Neutrophil (primary cell): ENCODE measurements around the gene MPPED1.

Source experiments
- H3K27ac ChIP-seq: fragments of 200-600 bp; sonication (generic); 2 replicates; pipeline ENCODE4 v1.5.1; 2016; ENCODE audit warnings: mild to moderate bottlenecking, moderate library complexity
- H3K27me3 ChIP-seq: fragments of 200-600 bp; sonication (generic); 2 replicates; pipeline ENCODE4 v1.6.0; 2016; ENCODE audit warnings: mild to moderate bottlenecking
- H3K36me3 ChIP-seq: fragments of 200-600 bp; sonication (generic); 2 replicates; pipeline ENCODE4 v1.5.1; 2017
- H3K4me1 ChIP-seq, 2 experiments: fragments of 200-600 bp in 1 of 2; sonication (generic) in 1 of 2; 1 replicate in 1 of 2; 2 replicates in 1 of 2; pipeline versions ENCODE4 v1.5.1 to v1.6.1; 2013 to 2016; ENCODE audit warnings: low read depth in 1 of 2, low read length in 1 of 2, mild to moderate bottlenecking in 1 of 2, moderate library complexity in 1 of 2; ENCODE audit not compliant: control insufficient read depth in 1 of 2, insufficient read depth in 1 of 2
- H3K4me3 ChIP-seq, 2 experiments: fragments of 200-600 bp in 1 of 2; sonication (generic) in 1 of 2; 1 replicate in 1 of 2; 2 replicates in 1 of 2; pipeline ENCODE4 v1.5.1; 2013 to 2016; ENCODE audit warnings: low read depth in 1 of 2, low read length in 1 of 2, mild to moderate bottlenecking in 1 of 2, moderate library complexity in 1 of 2
- H3K9me3 ChIP-seq: fragments of 200-600 bp; sonication (generic); 2 replicates; pipeline ENCODE4 v1.5.1; 2016
- CTCF ChIP-seq: fragments of 200-600 bp; sonication (generic); IDR thresholded peaks from 2 replicates; pipeline ENCODE4 v1.5.1; 2016; ENCODE audit warnings: antibody characterized with exemption

The MPPED1 gene

GRCh38 chr22:43424666-43425630 lies 13.1 kb downstream of the MPPED1 start:
- no peak for TF ChIP-seq CTCF
- Histone ChIP-seq H3K27ac (no peak overlapping the region), H3K9me3 (no peaks in the 10 kb centered on the region), H3K27me3 (peaks cover under 1% of the 10 kb centered on the region), H3K4me1 (no peaks in the 10 kb centered on the region), H3K4me3 (no peak overlapping the region), H3K36me3 (no peaks in the 10 kb centered on the region)

DNA sequence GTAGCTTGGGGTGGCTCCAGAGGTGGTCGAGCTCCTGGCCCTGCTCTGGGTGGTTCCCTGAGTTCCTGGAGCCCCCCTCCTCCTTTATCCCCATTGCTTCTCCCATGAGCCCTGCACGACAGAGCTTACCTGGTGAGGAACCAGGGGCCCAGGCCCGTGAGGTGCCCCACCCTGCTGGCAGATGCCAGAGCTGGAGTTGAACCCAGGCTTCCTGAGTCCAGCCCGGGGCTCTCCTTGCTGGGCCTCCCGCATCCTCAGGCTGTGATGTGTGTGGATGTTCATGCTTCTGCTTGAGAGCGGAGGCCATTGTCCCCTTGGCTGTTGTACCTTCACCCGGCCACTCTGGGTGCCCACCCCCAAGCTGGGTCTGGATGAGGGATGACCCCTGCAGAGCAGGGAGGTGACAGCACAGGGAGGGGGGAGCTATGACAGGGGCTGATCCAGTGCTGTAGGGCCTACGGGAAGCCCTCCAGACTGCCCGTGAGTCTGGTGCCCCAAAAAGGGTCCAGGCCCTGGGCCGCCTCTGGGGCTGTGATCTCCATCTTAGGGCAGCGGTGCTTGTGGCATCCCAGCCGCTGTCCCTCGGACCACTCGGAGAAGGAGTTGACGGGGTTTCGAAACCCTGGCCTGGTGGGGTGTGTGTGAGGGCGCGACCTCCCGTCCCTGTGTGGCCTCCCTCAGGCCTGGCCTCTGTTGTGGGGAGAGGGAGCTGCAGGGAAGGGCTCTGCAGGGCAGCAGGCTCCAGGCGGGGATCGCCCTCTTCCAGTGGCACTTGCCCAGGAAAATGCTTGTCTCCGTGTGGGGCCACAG lies 14.4 kb downstream of the MPPED1 start:
- H3K4me3 ChIP-seq, result no peak overlapping the region
- no peaks in the 10 kb centered on the region for H3K36me3 ChIP-seq
- H3K27me3 ChIP-seq, result peaks cover 6% of the 10 kb centered on the region
- no peaks in the 10 kb centered on the region for H3K4me1 ChIP-seq
- no peak for TF ChIP-seq CTCF
- no peak overlapping the region for H3K27ac ChIP-seq
- H3K9me3 ChIP-seq, result no peaks in the 10 kb centered on the region

DNA sequence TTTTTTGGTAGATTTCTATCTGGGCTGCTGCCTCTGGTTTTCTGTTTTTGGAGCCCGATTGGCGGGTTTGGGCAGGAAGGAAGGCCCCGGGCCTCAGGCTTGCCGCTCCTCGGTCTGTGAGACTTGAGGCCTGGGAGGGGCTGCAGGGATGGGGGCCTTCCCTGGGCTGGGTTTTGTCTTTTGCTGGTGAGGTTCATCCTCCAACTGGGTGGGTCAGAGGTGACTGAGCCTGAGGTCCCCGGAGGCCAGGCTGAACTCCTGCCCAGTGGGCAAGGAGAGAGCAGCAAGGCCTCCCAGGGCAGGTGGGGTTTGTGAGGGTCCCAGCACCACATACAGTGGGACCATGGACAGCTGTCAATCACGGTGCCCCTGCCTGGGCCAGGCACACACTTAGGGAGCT lies 15.0 kb downstream of the MPPED1 start:
- no peak for TF ChIP-seq CTCF
- Histone ChIP-seq H3K4me1 (no peaks in the 10 kb centered on the region), H3K36me3 (no peaks in the 10 kb centered on the region), H3K9me3 (no peaks in the 10 kb centered on the region), H3K4me3 (no peak overlapping the region), H3K27ac (no peak overlapping the region), H3K27me3 (peaks cover 12% of the 10 kb centered on the region)

DNA sequence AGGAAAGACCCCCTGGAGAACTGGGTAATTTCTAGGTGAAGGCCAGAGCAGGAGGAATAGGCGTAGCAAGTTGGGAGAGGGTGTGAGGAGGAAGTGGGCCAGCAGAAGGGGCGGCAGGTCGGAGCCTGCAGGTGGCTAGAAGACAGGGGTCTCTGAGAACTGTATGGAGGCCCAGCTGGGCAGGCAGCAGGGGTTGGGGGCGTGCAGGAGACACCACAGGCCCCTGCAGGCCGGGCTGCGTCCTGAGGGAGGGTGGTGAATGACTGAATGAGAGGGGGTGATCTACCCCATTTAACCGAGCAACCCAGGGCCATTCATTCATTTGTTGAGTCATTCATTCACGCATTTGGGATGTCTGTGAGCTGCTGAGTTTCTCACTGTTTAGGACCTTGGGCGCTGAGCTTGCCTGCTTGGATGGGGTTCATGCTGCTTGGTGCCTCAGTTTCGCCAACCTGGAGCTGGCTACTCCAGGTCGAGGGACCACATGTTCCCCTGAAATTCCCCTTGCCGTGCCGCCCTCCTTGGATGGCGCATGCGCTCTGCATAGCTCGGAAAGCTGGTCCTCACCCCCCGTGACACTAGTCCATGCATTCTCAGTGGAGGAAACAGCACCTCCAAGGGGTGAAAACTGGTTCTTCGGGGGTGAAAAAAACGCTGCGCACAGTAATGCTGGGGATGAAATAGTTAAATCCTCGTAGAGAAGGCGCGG lies 15.6 kb downstream of the MPPED1 start:
- Histone ChIP-seq H3K9me3 (no peaks in the 10 kb centered on the region), H3K4me1 (no peaks in the 10 kb centered on the region), H3K36me3 (no peaks in the 10 kb centered on the region), H3K27ac (no peak overlapping the region), H3K4me3 (no peak overlapping the region), H3K27me3 (peaks cover 15% of the 10 kb centered on the region)
- no peak for TF ChIP-seq CTCF

DNA sequence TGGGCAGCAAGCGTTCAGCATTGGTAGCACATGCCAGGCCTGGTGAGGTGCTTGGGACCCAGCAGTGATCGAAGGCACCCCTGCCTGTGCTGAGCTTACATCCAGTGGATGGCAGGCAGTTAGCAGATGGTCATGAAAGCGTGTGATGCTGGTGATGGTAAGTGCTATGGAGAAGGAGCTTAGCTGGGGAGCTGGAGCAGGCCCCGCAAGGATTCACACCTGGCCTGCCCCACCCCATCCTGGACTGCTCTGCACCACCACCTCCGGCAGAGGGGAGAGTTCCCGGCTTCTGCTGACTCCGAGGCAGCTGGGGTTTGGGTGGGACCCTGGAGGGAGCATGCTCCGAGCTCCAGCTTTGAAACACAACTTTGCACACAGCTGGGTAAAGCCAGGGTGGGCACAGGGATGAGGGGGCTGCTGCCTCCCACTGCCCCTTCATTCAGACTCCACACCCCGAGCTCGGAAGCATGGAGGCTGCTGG lies 16.2 kb downstream of the MPPED1 start:
- Histone ChIP-seq H3K4me3 (no peak overlapping the region), H3K27me3 (peaks cover 15% of the 10 kb centered on the region), H3K27ac (no peak overlapping the region), H3K4me1 (no peaks in the 10 kb centered on the region), H3K36me3 (no peaks in the 10 kb centered on the region), H3K9me3 (no peaks in the 10 kb centered on the region)
- TF ChIP-seq CTCF, result no peak
